BE2C (cell line): ENCODE data around the gene CCDC169.
A peak's percentile ranks its signal among the peaks of the same experiment; 100 is the strongest.
"Not testable (repeated sequence)": the region's sequence is repeated elsewhere in the genome, so short reads cannot be mapped to it uniquely, and the experiment has no call there.

Experiments used
- DNase-seq: peaks from one replicate; pipeline ENCODE4 v3.0.0-alpha.2; 2020
- H3K27me3 ChIP-seq: fragments of 250-450 bp; sonication (Bioruptor Pico); 2 replicates; pipeline ENCODE4 v1.5.1; 2020; ENCODE audit warnings: mild to moderate bottlenecking
- H3K36me3 ChIP-seq: fragments of 250-450 bp; sonication (Bioruptor Pico); 2 replicates; pipeline ENCODE4 v1.5.1; 2020; ENCODE audit warnings: mild to moderate bottlenecking
- H3K4me1 ChIP-seq: fragments of 250-450 bp; sonication (Bioruptor Pico); 2 replicates; pipeline ENCODE4 v1.5.1; 2020
- H3K4me3 ChIP-seq: 2 replicates; pipeline ENCODE4 v1.5.1; 2011; ENCODE audit warnings: low read depth, low read length
- H3K9me3 ChIP-seq: fragments of 250-450 bp; sonication (Bioruptor Pico); 2 replicates; pipeline ENCODE4 v1.5.1; 2020
- CTCF ChIP-seq: IDR thresholded peaks from 2 replicates; pipeline ENCODE4 v1.5.1; 2012; ENCODE audit warnings: mild to moderate bottlenecking, low read depth, low read length

The CCDC169 gene

GRCh38 chr13:36313047-36313969 lies 15.7 kb upstream of the CCDC169 start:
- peaks cover 7% of the 10 kb centered on the region; the same call in 1 of the 2 replicates for H3K36me3 ChIP-seq
- TF ChIP-seq CTCF: no peak
- no peaks in the 10 kb centered on the region for H3K9me3 ChIP-seq
- no peaks in the 10 kb centered on the region for H3K4me1 ChIP-seq
- no peak overlapping the region for H3K4me3 ChIP-seq
- H3K27me3 ChIP-seq: no peaks in the 10 kb centered on the region
- no peak for DNase-seq

GRCh38 chr13:36310417-36311108 lies 12.9 kb upstream of the CCDC169 start:
- Histone ChIP-seq H3K27me3 (no peaks in the 10 kb centered on the region), H3K36me3 (peaks cover 7% of the 10 kb centered on the region; the same call in 1 of the 2 replicates), H3K4me1 (no peaks in the 10 kb centered on the region), H3K4me3 (no peak overlapping the region), H3K9me3 (no peaks in the 10 kb centered on the region)
- no peak for DNase-seq
- TF ChIP-seq CTCF: no peak

GRCh38 chr13:36302289-36302688 lies 4.7 kb upstream of the CCDC169 start:
- Histone ChIP-seq H3K9me3 (no peaks in the 10 kb centered on the region), H3K4me3 (no peak overlapping the region), H3K27me3 (peaks cover 4% of the 10 kb centered on the region; the same call in 1 of the 2 replicates), H3K36me3 (peaks cover 2% of the 10 kb centered on the region; the same call in 1 of the 2 replicates), H3K4me1 (no peaks in the 10 kb centered on the region)
- no peak for DNase-seq
- no peak for TF ChIP-seq CTCF

- not testable (repeated sequence) for DNase-seq, H3K9me3 ChIP-seq, H3K4me3 ChIP-seq
These were observed 1.9 kb upstream of the CCDC169 start for GRCh38 chr13:36299469-36299868.

GRCh38 chr13:36298535-36299068 lies 988 bp upstream of the CCDC169 start:
- no peak for DNase-seq
- H3K4me3 ChIP-seq: peak overlapping the region; percentile 72; the same call in 1 of the 2 replicates
- no peaks in the 10 kb centered on the region for H3K36me3 ChIP-seq
- H3K4me1 ChIP-seq: no peaks in the 10 kb centered on the region
- peaks cover 4% of the 10 kb centered on the region; the same call in 1 of the 2 replicates for H3K27me3 ChIP-seq
- no peak for TF ChIP-seq CTCF
- H3K9me3 ChIP-seq: no peaks in the 10 kb centered on the region

More at GRCh38 chr13:36299469-36299868, 1.9 kb upstream of the CCDC169 start:
- H3K36me3 ChIP-seq, H3K4me1 ChIP-seq, H3K27me3 ChIP-seq: not testable (repeated sequence)

- Histone ChIP-seq H3K4me1 (no peaks in the 10 kb centered on the region), H3K4me3 (no peak overlapping the region), H3K36me3 (no peaks in the 10 kb centered on the region), H3K27me3 (peaks cover 4% of the 10 kb centered on the region; the same call in 1 of the 2 replicates), H3K9me3 (no peaks in the 10 kb centered on the region; the same call in 1 of the 2 replicates)
- no peak for DNase-seq
- no peak for TF ChIP-seq CTCF
These were observed 3.5 kb downstream of the CCDC169 start for GRCh38 chr13:36294096-36294495.
